GM23338 (cell line): ENCODE data around the gene PYY. TPM values are rescaled to one million over a fixed set of nuclear protein-coding genes. Genes with fewer than 3 reads are reported as not detected.
"Not testable (repeated sequence)": the region's sequence is repeated elsewhere in the genome, so short reads cannot be mapped to it uniquely, and the experiment has no call there.

Experiments
- ATAC-seq: fragments of 200-7000 bp; cut with Tn5 transposase; 3 replicates; pipeline ENCODE4 v1.9.1; 2020
- DNase-seq: peaks from one replicate; pipeline ENCODE4 v3.0.0-alpha.2; 2015; ENCODE audit warnings: low spot score
- H2AFZ ChIP-seq: fragments of 200-600 bp; sonication (generic); 2 replicates; pipeline ENCODE4 v1.8.0; 2016; ENCODE audit warnings: antibody characterized with exemption, mild to moderate bottlenecking, moderate library complexity
- H3F3A ChIP-seq: fragments of 200-600 bp; sonication (generic); replicated peaks from 2 replicates; pipeline ENCODE4 v1.8.0; 2017; ENCODE audit warnings: antibody characterized with exemption, mixed run types, low read depth
- H3K27ac ChIP-seq: fragments of 200-600 bp; sonication (generic); 2 replicates; pipeline ENCODE4 v1.6.1; 2016; ENCODE audit warnings: low read depth
- H3K27me3 ChIP-seq: fragments of 200-600 bp; sonication (generic); 2 replicates; pipeline ENCODE4 v1.8.0; 2016; ENCODE audit warnings: mild to moderate bottlenecking, mixed run types, moderate library complexity; ENCODE audit not compliant: insufficient read depth
- H3K36me3 ChIP-seq: fragments of 200-600 bp; sonication (generic); 2 replicates; pipeline ENCODE4 v1.8.0; 2016; ENCODE audit warnings: mild to moderate bottlenecking; ENCODE audit not compliant: insufficient read depth
- H3K4me1 ChIP-seq: fragments of 200-600 bp; sonication (generic); 2 replicates; pipeline ENCODE4 v1.8.0; 2016; ENCODE audit warnings: mild to moderate bottlenecking, moderate library complexity; ENCODE audit not compliant: insufficient read depth
- H3K4me2 ChIP-seq: fragments of 200-600 bp; sonication (generic); 2 replicates; pipeline ENCODE4 v1.7.1; 2017; ENCODE audit warnings: mixed run types
- H3K4me3 ChIP-seq: fragments of 200-600 bp; sonication (generic); 2 replicates; pipeline ENCODE4 v1.6.1; 2016; ENCODE audit warnings: mixed run types
- H3K79me2 ChIP-seq: fragments of 200-600 bp; sonication (generic); replicated peaks from 2 replicates; pipeline ENCODE4 v1.8.0; 2017; ENCODE audit warnings: mild to moderate bottlenecking; ENCODE audit not compliant: insufficient read depth
- H3K9me2 ChIP-seq: fragments of 200-600 bp; sonication (generic); 2 replicates; pipeline ENCODE4 v1.8.0; 2017; ENCODE audit not compliant: insufficient read depth
- H4K20me1 ChIP-seq: fragments of 200-600 bp; sonication (generic); replicated peaks from 2 replicates; pipeline ENCODE4 v1.8.0; 2017; ENCODE audit warnings: mild to moderate bottlenecking; ENCODE audit not compliant: insufficient read depth
- H3K27ac Mint-ChIP-seq: 2 replicates; pipeline ENCODE4 v1.8.0; 2020; ENCODE audit warnings: inconsistent platforms, mild to moderate bottlenecking, moderate library complexity, mixed read lengths
- H3K27me3 Mint-ChIP-seq: 3 replicates; pipeline ENCODE4 v1.8.0; 2022; ENCODE audit warnings: low read depth, mild to moderate bottlenecking, moderate library complexity, mixed read lengths, inconsistent platforms; ENCODE audit not compliant: insufficient read depth, poor library complexity
- H3K36me3 Mint-ChIP-seq: 3 replicates; pipeline ENCODE4 v1.8.0; 2021; ENCODE audit warnings: low read depth, mild to moderate bottlenecking, inconsistent platforms, moderate library complexity, mixed read lengths
- H3K4me1 Mint-ChIP-seq: 3 replicates; pipeline ENCODE4 v1.8.0; 2020; ENCODE audit warnings: mild to moderate bottlenecking, inconsistent platforms, mixed read lengths
- H3K4me3 Mint-ChIP-seq: 3 replicates; pipeline ENCODE4 v1.8.0; 2021; ENCODE audit warnings: moderate library complexity, mild to moderate bottlenecking, inconsistent platforms, mixed read lengths
- H3K9me3 Mint-ChIP-seq: 3 replicates; pipeline ENCODE4 v1.8.0; 2020; ENCODE audit warnings: moderate library complexity, mild to moderate bottlenecking, inconsistent platforms, mixed read lengths
- CTCF ChIP-seq, 2 experiments: fragments of 200-600 bp in 1 of 2; sonication (generic) in 1 of 2; conservative IDR thresholded peaks; 2 replicates each; pipeline versions ENCODE4 v1.5.1 to v1.6.1; 2016 to 2017; ENCODE audit warnings: antibody characterized with exemption in 2 of 2, low read depth in 2 of 2, mild to moderate bottlenecking in 2 of 2, moderate library complexity in 1 of 2
- ETS1 ChIP-seq: IDR thresholded peaks from 2 replicates; pipeline ENCODE4 v1.6.1; 2016; ENCODE audit warnings: antibody characterized with exemption
- JUNB ChIP-seq: IDR thresholded peaks from one replicate; pipeline ENCODE4 v1.6.1; 2016; ENCODE audit warnings: antibody characterized with exemption; ENCODE audit not compliant: unreplicated experiment
- NANOG ChIP-seq: IDR thresholded peaks from 2 replicates; pipeline ENCODE4 v1.6.1; 2016; ENCODE audit warnings: antibody characterized with exemption, borderline replicate concordance
- POLR2AphosphoS5 ChIP-seq: IDR thresholded peaks from 2 replicates; pipeline ENCODE4 v1.6.1; 2016; ENCODE audit warnings: antibody characterized with exemption, low read depth
- ZNF114 ChIP-seq: fragments of 250-450 bp; sonication (Bioruptor Pico); IDR thresholded peaks from 2 replicates; pipeline ENCODE4 v1.5.0; 2020; ENCODE audit warnings: mild to moderate bottlenecking, moderate library complexity
- polyA plus RNA-seq: library from polyadenylated mRNA; unstranded; fragments of >200 nt; fragmentation: Nextera tagmentation; extraction: Ambion mirVana; gene quantifications from 2 replicates; pipeline ENCODE4 v1.2.1, GENCODE V29; 2016
- total RNA-seq: library from RNA; depleted of rRNA; stranded (reverse); fragments of >200 nt; shearing (Covaris generic); gene quantifications from 2 replicates; pipeline ENCODE4 v1.2.3, GENCODE V29; 2014

PYY gene
- total and polyA plus RNA-seq, 2 experiments from 2014 or later: 0.56 to 8.5 TPM

- not testable (repeated sequence) for H3K27me3 Mint-ChIP-seq, H3K4me3 ChIP-seq, H3K36me3 ChIP-seq, H3K36me3 Mint-ChIP-seq, H3K4me1 Mint-ChIP-seq, DNase-seq, H3K79me2 ChIP-seq, H3F3A ChIP-seq, H3K4me3 Mint-ChIP-seq, H2AFZ ChIP-seq, H3K4me1 ChIP-seq, H3K27me3 ChIP-seq, H3K27ac ChIP-seq, H4K20me1 ChIP-seq, H3K9me3 Mint-ChIP-seq, H3K9me2 ChIP-seq, H3K4me2 ChIP-seq, ATAC-seq, H3K27ac Mint-ChIP-seq
Observed at GRCh38 chr17:43972444-43973212, 18.9 kb upstream of the PYY start.

- H3K9me3 Mint-ChIP-seq, H3K79me2 ChIP-seq, H3K4me3 ChIP-seq, ATAC-seq, H3K27ac Mint-ChIP-seq, H3K27me3 Mint-ChIP-seq, H3K27ac ChIP-seq, H3K4me2 ChIP-seq, H2AFZ ChIP-seq, H3F3A ChIP-seq, H3K4me1 Mint-ChIP-seq, H3K27me3 ChIP-seq, H3K4me1 ChIP-seq, H3K36me3 ChIP-seq, H3K9me2 ChIP-seq, H4K20me1 ChIP-seq, DNase-seq, H3K4me3 Mint-ChIP-seq, H3K36me3 Mint-ChIP-seq: not testable (repeated sequence)
Observed at GRCh38 chr17:43971436-43971835, 17.7 kb upstream of the PYY start.

- no peak overlapping the region for H2AFZ ChIP-seq
- no peaks in the 10 kb centered on the region for H3K36me3 ChIP-seq
- Mint-ChIP-seq H3K27me3 (no peaks in the 10 kb centered on the region), H3K27ac (no peak overlapping the region), H3K4me1 (no peaks in the 10 kb centered on the region), H3K9me3 (no peaks in the 10 kb centered on the region), H3K4me3 (no peak overlapping the region), H3K36me3 (no peaks in the 10 kb centered on the region)
- ATAC-seq (no peak), DNase-seq (no peak)
- H3K79me2 ChIP-seq: no peaks in the 10 kb centered on the region
- no peaks in the 10 kb centered on the region for H3K27me3 ChIP-seq
- H3K4me1 ChIP-seq: no peaks in the 10 kb centered on the region
- TF ChIP-seq ETS1 (no peak), CTCF (conservative IDR thresholded peaks at IDR 0.05; ENCODE audit: low read depth in 2 of 2) (no peak), NANOG (no peak), JUNB (no peak), ZNF114 (CRISPR knock-in tag) (no peak), POLR2AphosphoS5 (no peak)
- H4K20me1 ChIP-seq: no peaks in the 10 kb centered on the region
- H3K4me3 ChIP-seq: no peak overlapping the region
- H3K9me2 ChIP-seq: no peaks in the 10 kb centered on the region
- H3K4me2 ChIP-seq: no peak overlapping the region
- 0 out of 2 replicates have a peak, but pooled peaks cover 3% of the 10 kb centered on the region for H3F3A ChIP-seq
- H3K27ac ChIP-seq: no peak overlapping the region
Observed at GRCh38 chr17:43970366-43970765, 16.6 kb upstream of the PYY start.
